Stimulated activated CD4-positive, alpha-beta T cell treated with anti-CD3 and anti-CD28 coated beads, TNF-alpha, amount 100 ng/mL, for 24 hours (primary cell): Measurements from ENCODE around the gene MED13L.

Source experiments
- DNase-seq, 3 experiments: peaks; one replicate each; pipeline ENCODE4 v3.0.0-alpha.2; 2020; ENCODE audit warnings: low read depth in 3 of 3

Gene MED13L

GRCh38 chr12:116130431-116130830, 147.1 kb downstream of the MED13L start:
- no peak for DNase-seq

GRCh38 chr12:116128779-116129178, 148.7 kb downstream of the MED13L start:
- DNase-seq, result no peak

DNA sequence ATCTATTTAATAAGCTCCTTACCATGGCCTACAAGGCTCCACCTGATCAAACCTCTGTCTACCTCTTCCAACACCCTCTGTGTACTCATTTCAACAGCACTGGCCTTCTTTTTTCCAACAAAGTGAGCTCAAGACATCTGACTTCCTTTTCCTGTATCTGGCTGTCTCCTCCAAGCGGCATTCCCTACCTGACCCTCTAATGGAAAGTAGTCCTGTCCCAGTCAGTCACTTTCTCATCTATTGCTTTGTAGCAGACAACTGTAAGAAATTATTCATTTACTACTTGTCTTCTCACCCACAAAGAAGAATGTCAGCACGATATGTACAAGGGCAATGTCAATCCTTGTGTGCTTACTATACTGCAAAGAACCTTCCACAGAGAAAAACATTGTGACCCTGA, 149.6 kb downstream of the MED13L start:
- DNase-seq, result no peak

DNA sequence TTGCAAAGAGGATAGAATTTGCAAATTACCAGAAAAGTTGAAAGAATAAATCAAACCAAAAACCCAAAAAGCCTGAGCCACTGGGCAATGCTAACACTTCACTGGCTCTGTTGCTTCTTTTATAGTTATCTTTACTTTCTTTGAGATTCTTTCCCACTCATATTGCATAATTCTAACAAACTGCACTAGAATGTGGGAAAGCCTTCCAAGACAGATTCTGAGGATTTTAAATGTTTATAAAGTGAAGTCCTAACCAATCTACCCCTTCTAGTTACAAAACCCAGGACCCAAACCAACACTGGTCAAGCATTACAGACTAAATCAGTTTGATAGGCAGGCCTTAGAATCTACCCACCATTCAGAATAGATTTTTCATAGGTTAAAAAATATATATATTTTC, 150.9 kb downstream of the MED13L start:
- no peak for DNase-seq

- no peak for DNase-seq
These were observed 151.4 kb downstream of the MED13L start for GRCh38 chr12:116125956-116126566.

GRCh38 chr12:116125084-116125483, 152.4 kb downstream of the MED13L start:
- DNase-seq, result no peak

GRCh38 chr12:116123451-116124258, 153.8 kb downstream of the MED13L start:
- peak in 2 of 3 experiments; percentile 8 to 22 for DNase-seq

GRCh38 chr12:116122628-116123027, 154.9 kb downstream of the MED13L start:
- DNase-seq, result no peak

GRCh38 chr12:116121453-116121871, 156.0 kb downstream of the MED13L start:
- DNase-seq, result no peak

GRCh38 chr12:116116650-116117424, 160.7 kb downstream of the MED13L start:
- no peak for DNase-seq

DNA sequence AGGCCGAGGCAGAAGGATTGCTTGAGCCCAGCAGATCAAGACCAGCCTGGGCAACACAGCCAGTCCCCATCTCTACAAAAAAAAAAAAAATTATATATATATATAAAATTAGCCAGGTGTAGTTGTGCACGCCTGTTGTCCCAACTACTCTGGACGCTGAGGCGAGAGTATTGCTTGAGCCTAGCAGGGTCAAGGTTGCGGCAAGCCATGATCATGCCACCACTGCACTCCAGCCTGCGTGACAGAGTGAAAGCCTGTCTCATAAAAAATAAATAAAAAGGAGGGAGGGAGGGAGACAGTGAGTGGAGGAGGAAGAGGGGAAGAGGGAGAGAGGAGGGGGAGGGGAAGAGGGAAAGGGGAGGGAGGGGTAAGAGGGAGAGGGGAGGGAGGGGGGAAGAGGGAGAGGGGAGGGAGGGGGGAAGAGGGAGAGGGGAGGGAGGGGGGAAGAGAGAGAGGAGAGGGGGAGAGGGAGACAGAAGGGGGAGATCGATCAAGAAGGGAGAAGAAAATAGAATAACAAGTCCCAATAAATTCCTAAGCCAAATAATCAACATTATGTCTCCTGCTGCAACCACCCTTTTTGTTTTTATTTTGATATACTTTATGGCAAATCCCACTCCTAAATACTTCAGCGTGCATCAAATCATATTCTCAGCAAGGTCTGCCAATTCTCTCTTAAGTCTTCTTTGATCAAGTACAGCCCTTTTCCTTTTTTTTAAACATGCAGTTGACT, 163.9 kb downstream of the MED13L start:
- no peak for DNase-seq

- no peak for DNase-seq
These were observed 170.6 kb downstream of the MED13L start for GRCh38 chr12:116106870-116107269.

DNA sequence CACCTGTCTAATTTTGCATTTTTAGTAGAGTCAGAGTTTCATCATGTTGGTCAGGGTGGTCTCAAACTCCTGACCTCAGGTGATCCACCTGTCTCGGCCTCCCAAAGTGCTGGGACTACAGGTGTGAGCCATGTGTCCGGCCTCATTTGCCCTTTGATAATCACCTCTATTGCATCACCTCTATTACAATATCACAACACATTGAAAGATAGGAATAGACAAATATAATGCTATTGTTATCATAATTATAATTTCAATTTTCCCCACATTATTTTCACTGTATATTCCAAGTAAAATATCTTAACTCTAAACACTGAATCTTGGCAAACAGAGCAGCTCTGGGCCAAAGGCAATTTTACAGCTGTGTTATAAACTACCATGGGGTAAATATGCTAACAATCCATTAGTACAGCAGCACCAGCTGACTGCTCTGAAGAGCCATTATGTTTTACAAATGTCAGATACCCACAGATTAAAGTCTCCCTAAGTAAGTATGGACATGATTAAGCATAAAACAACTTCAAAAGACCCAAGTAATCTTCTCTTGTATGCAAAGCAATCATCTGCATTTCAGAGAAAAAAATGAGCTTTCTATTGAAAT, 173.2 kb downstream of the MED13L start:
- no peak for DNase-seq

GRCh38 chr12:116101991-116102390, 175.5 kb downstream of the MED13L start:
- DNase-seq, result no peak

- DNase-seq, result no peak
These were observed 177.7 kb downstream of the MED13L start for GRCh38 chr12:116099652-116100432.

DNA sequence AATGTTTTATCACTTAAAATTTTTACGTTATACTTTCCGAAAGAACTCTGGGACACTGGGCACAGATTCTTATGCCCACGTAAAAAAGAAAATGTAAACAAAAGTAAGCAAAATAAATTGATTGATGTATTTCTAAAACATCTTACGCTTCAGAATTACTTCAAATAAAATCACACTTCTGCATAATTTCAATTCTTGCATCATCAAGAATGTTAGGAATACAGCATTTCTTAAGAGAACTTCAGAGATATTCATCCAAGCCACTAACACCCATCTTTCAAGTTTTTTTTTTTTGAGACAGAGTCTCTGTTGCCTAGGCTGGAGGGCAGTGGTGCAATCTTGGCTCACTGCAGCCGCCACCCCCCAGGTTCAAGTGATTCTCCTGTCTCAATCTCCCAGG, 180.6 kb downstream of the MED13L start:
- no peak for DNase-seq

- no peak for DNase-seq
These were observed 183.0 kb downstream of the MED13L start for GRCh38 chr12:116094475-116094874.

DNA sequence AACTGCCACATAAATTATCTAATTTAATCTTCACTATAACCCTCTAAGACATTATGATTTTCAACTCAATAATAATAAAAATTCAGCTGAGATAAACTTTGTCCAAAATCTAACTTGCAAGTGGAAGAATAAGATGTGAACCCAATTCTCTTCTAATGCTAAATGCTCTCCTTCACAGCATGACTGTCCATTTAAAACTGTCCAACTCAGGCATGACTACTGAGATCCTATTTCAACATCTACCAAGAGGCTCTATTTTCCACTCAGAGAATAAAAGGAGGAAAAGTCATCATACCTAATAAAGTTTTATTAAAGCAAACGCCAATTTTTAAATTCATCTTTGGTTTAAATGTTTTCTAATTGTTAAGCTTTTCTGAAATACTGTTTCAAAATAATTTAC, 183.6 kb downstream of the MED13L start:
- no peak for DNase-seq

- no peak for DNase-seq
These were observed 184.7 kb downstream of the MED13L start for GRCh38 chr12:116092776-116093175.

GRCh38 chr12:116092162-116092561, 185.3 kb downstream of the MED13L start:
- DNase-seq, result no peak

DNA sequence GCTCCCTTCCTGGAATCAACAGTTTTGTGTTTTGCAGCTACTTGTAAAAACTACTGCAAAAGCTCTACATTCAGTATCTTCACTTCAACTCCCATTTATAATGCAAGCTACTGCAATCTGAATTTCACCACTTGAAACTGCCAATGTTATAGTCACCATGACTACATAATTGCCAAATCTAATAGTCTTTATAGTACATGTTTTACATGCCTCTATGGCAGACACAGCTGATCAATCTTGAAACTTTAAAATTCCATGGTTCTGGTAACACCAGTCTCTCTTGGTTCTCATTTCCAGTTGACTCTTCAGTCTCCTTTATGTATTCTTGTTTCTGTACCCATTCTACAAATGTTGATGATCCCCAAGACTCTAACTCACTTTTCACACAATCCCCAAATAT, 185.9 kb downstream of the MED13L start:
- DNase-seq, result no peak
